ENCODE data around the gene SCN2B. TPM values are rescaled to one million over a fixed set of nuclear protein-coding genes. Genes with fewer than 3 reads are reported as not detected.
"Not testable (repeated sequence)": the region's sequence is repeated elsewhere in the genome, so short reads cannot be mapped to it uniquely, and the experiment has no call there.

Gene SCN2B
- total RNA-seq, 1 experiment from 2014 or later: not detected

GRCh38 chr11:118193910-118194566, 17.6 kb upstream of the SCN2B start:
- H3K4me3 ChIP-seq (ENCODE audit: low read depth, low read length, poor library complexity, severe bottlenecking): no peak overlapping the region
- CTCF ChIA-PET: no interaction called here
- intact Hi-C loops (cut with micrococcal nuclease; ENCODE audit: unreplicated experiment): no loop called here
- no TSS peak for BruUV-seq (replicated peaks)
- no peaks in the 10 kb centered on the region for H3K4me1 ChIP-seq (ENCODE audit: insufficient read depth, low read length, poor library complexity, severe bottlenecking)
- POLR2A ChIA-PET (ENCODE audit: low non-redundant PET): no interaction called here
- no peaks in the 10 kb centered on the region for H3K9me3 ChIP-seq (ENCODE audit: low read depth, low read length, poor library complexity, severe bottlenecking)
- H3K27ac ChIP-seq (ENCODE audit: low read depth, low read length, poor library complexity, severe bottlenecking): no peak overlapping the region
- TF ChIP-seq CTCF (conservative IDR thresholded peaks at IDR 0.05; ENCODE audit: low read depth, low read length) (no peak), EZH2 (IDR thresholded peaks at IDR 0.05; ENCODE audit: borderline replicate concordance, low read depth, low read length, poor library complexity, severe bottlenecking) (no peak)
- no peaks in the 10 kb centered on the region for H3K27me3 ChIP-seq (replicated peaks; ENCODE audit: insufficient read depth, low read depth, low read length, poor library complexity)
- DNase-seq (ENCODE audit: low spot score): no peak
- no peaks in the 10 kb centered on the region for H3K36me3 ChIP-seq (ENCODE audit: insufficient read depth, low read length, poor library complexity, severe bottlenecking)

- H3K36me3 ChIP-seq (ENCODE audit: insufficient read depth, low read length, poor library complexity, severe bottlenecking); POLR2A ChIA-PET (ENCODE audit: low non-redundant PET); CTCF ChIA-PET; H3K9me3 ChIP-seq (ENCODE audit: low read depth, low read length, poor library complexity, severe bottlenecking); H3K4me1 ChIP-seq (ENCODE audit: insufficient read depth, low read length, poor library complexity, severe bottlenecking); DNase-seq (ENCODE audit: low spot score); H3K27me3 ChIP-seq (replicated peaks; ENCODE audit: insufficient read depth, low read depth, low read length, poor library complexity); H3K4me3 ChIP-seq (ENCODE audit: low read depth, low read length, poor library complexity, severe bottlenecking); H3K27ac ChIP-seq (ENCODE audit: low read depth, low read length, poor library complexity, severe bottlenecking); intact Hi-C loops (cut with micrococcal nuclease; ENCODE audit: unreplicated experiment); BruUV-seq (replicated peaks): not testable (repeated sequence)
These were observed 16.4 kb upstream of the SCN2B start for GRCh38 chr11:118192817-118193216.

- H3K27me3 ChIP-seq (replicated peaks; ENCODE audit: insufficient read depth, low read depth, low read length, poor library complexity); POLR2A ChIA-PET (ENCODE audit: low non-redundant PET); H3K9me3 ChIP-seq (ENCODE audit: low read depth, low read length, poor library complexity, severe bottlenecking); H3K36me3 ChIP-seq (ENCODE audit: insufficient read depth, low read length, poor library complexity, severe bottlenecking); H3K4me3 ChIP-seq (ENCODE audit: low read depth, low read length, poor library complexity, severe bottlenecking); intact Hi-C loops (cut with micrococcal nuclease; ENCODE audit: unreplicated experiment); DNase-seq (ENCODE audit: low spot score); H3K27ac ChIP-seq (ENCODE audit: low read depth, low read length, poor library complexity, severe bottlenecking); H3K4me1 ChIP-seq (ENCODE audit: insufficient read depth, low read length, poor library complexity, severe bottlenecking); CTCF ChIA-PET; BruUV-seq (replicated peaks): not testable (repeated sequence)
These were observed 14.6 kb upstream of the SCN2B start for GRCh38 chr11:118190942-118191506.

- H3K36me3 ChIP-seq (ENCODE audit: insufficient read depth, low read length, poor library complexity, severe bottlenecking): no peaks in the 10 kb centered on the region
- DNase-seq (ENCODE audit: low spot score): no peak
- H3K4me3 ChIP-seq (ENCODE audit: low read depth, low read length, poor library complexity, severe bottlenecking): no peak overlapping the region
- intact Hi-C loops (cut with micrococcal nuclease; ENCODE audit: unreplicated experiment): no loop called here
- H3K9me3 ChIP-seq (ENCODE audit: low read depth, low read length, poor library complexity, severe bottlenecking): no peaks in the 10 kb centered on the region
- ChIA-PET POLR2A (ENCODE audit: low non-redundant PET) (no interaction called here), CTCF (no interaction called here)
- no TSS peak for BruUV-seq (replicated peaks)
- no peaks in the 10 kb centered on the region for H3K4me1 ChIP-seq (ENCODE audit: insufficient read depth, low read length, poor library complexity, severe bottlenecking)
- H3K27me3 ChIP-seq (replicated peaks; ENCODE audit: insufficient read depth, low read depth, low read length, poor library complexity): peaks cover 14% of the 10 kb centered on the region
- TF ChIP-seq EZH2 (IDR thresholded peaks at IDR 0.05; ENCODE audit: borderline replicate concordance, low read depth, low read length, poor library complexity, severe bottlenecking) (no peak), CTCF (conservative IDR thresholded peaks at IDR 0.05; ENCODE audit: low read depth, low read length) (no peak)
- H3K27ac ChIP-seq (ENCODE audit: low read depth, low read length, poor library complexity, severe bottlenecking): no peak overlapping the region
These were observed 10.1 kb upstream of the SCN2B start for GRCh38 chr11:118186346-118187107.

Data from A673 (cell line).